HepG2 (cell line): ENCODE measurements around the gene MAN1B1. TPM values are rescaled to one million over a fixed set of nuclear protein-coding genes. Genes with fewer than 3 reads are reported as not detected.
A peak's percentile ranks its signal among the peaks of the same experiment; 100 is the strongest.

Experiments
- AKAP8 ChIP-seq: sonication (generic); formaldehyde crosslinking; IDR thresholded peaks from 2 replicates; pipeline ENCODE4 v1.5.1; 2020; ENCODE audit warnings: mild to moderate bottlenecking, missing genetic modification reagents
- ASH2L ChIP-seq: fragments of 300-600, 200-600 bp; sonication (generic); IDR thresholded peaks from 2 replicates; pipeline ENCODE4 v1.7.0; 2017; ENCODE audit warnings: low read depth, mild to moderate bottlenecking, moderate library complexity, mixed read lengths, low read length; ENCODE audit not compliant: insufficient read length
- DNMT1 ChIP-seq: sonication (generic); formaldehyde crosslinking; IDR thresholded peaks from 2 replicates; pipeline ENCODE4 v1.5.1; 2020; ENCODE audit warnings: mild to moderate bottlenecking, missing genetic modification reagents
- GABPB1 ChIP-seq: IDR thresholded peaks from 2 replicates; pipeline ENCODE4 v1.6.1; 2016; ENCODE audit warnings: mild to moderate bottlenecking, missing genetic modification reagents, moderate library complexity, missing compliant biosample characterization
- GTF2F1 ChIP-seq: fragments of 150-350 bp; IDR thresholded peaks from 2 replicates; pipeline ENCODE4 v1.6.1; 2014; ENCODE audit warnings: low read length
- HNRNPLL ChIP-seq: fragments of 200-400 bp; formaldehyde crosslinking; IDR thresholded peaks from 2 replicates; pipeline ENCODE4 v1.6.1; 2017; ENCODE audit warnings: mild to moderate bottlenecking, low read depth, low read length; ENCODE audit not compliant: poor library complexity, severe bottlenecking
- KDM1A ChIP-seq: IDR thresholded peaks from 2 replicates; pipeline ENCODE4 v1.6.1; 2016; ENCODE audit warnings: missing compliant biosample characterization
- POGZ ChIP-seq: sonication (generic); formaldehyde crosslinking; IDR thresholded peaks from 2 replicates; pipeline ENCODE4 v1.4.0; 2020; ENCODE audit warnings: mild to moderate bottlenecking, missing genetic modification reagents
- SKI ChIP-seq: fragments of 450-650 bp; IDR thresholded peaks from one replicate; pipeline ENCODE4 v1.6.1; 2018; ENCODE audit warnings: mild to moderate bottlenecking; ENCODE audit not compliant: partially characterized antibody
- TBX2 ChIP-seq: sonication (generic); formaldehyde crosslinking; IDR thresholded peaks from 2 replicates; pipeline ENCODE4 v1.5.0; 2020; ENCODE audit warnings: missing genetic modification reagents, mild to moderate bottlenecking, borderline replicate concordance
- ZBTB20 ChIP-seq: sonication (generic); formaldehyde crosslinking; IDR thresholded peaks from 2 replicates; pipeline ENCODE4 v1.8.1; 2023; ENCODE audit warnings: missing genetic modification reagents, low read depth, mild to moderate bottlenecking, borderline replicate concordance
- ZFY ChIP-seq: sonication (generic); formaldehyde crosslinking; IDR thresholded peaks from 2 replicates; pipeline ENCODE4 v1.4.0; 2020; ENCODE audit warnings: missing genetic modification reagents
- ZNF224 ChIP-seq: sonication (generic); formaldehyde crosslinking; IDR thresholded peaks from 2 replicates; pipeline ENCODE4 v1.5.0; 2020; ENCODE audit warnings: mild to moderate bottlenecking, missing genetic modification reagents
- ZNF382 ChIP-seq: sonication (generic); formaldehyde crosslinking; IDR thresholded peaks from 2 replicates; pipeline ENCODE4 v1.5.0; 2020; ENCODE audit warnings: missing genetic modification reagents, mild to moderate bottlenecking, borderline replicate concordance
- ZNF570 ChIP-seq: sonication (generic); formaldehyde crosslinking; IDR thresholded peaks from 2 replicates; pipeline ENCODE4 v1.4.0; 2020; ENCODE audit warnings: mild to moderate bottlenecking, missing genetic modification reagents, borderline replicate concordance
- ZNF781 ChIP-seq: sonication (generic); formaldehyde crosslinking; IDR thresholded peaks from 2 replicates; pipeline ENCODE4 v1.5.1; 2020; ENCODE audit warnings: borderline replicate concordance, mild to moderate bottlenecking, missing genetic modification reagents; ENCODE audit errors: not compliant biosample characterization
- polyA plus RNA-seq, 8 experiments: library from polyadenylated mRNA; depleted of rRNA in 3 of 8; stranded (reverse) in 7 of 8; unstranded in 1 of 8; fragments of >200 nt; fragmentation: Illumina TruSeq in 4 of 8; extraction: Trizol in 4 of 8; gene quantifications; 2 replicates each; pipeline versions ENCODE4 v1.2.1 to v1.2.3, GENCODE V29; 2011 to 2016; ENCODE audit warnings: low read depth in 4 of 8, missing spikeins in 1 of 8, mixed read lengths in 1 of 8; ENCODE audit not compliant: insufficient read depth in 1 of 8
- total RNA-seq, 5 experiments: library from RNA; depleted of rRNA; stranded (reverse); fragments of >200 nt; fragmentation: Illumina TruSeq; extraction: Trizol; gene quantifications; 2 replicates each; pipeline ENCODE4 v1.2.3, GENCODE V29; 2016; ENCODE audit warnings: low read depth in 1 of 5
- TF ChIP-seq, protein P1 (sequence below): fragments of 450-650 bp; IDR thresholded peaks from 2 replicates; pipeline ENCODE4 v1.6.1; 2017
- TF ChIP-seq, protein P2 (sequence below): sonication (generic); formaldehyde crosslinking; IDR thresholded peaks from 2 replicates; pipeline ENCODE4 v1.4.0; 2020; ENCODE audit warnings: missing genetic modification reagents, mild to moderate bottlenecking, borderline replicate concordance
- TF ChIP-seq, protein P3 (sequence below): IDR thresholded peaks from 2 replicates; pipeline ENCODE4 v1.6.1; 2016; ENCODE audit warnings: missing genetic modification reagents, missing compliant biosample characterization
- TF ChIP-seq, protein P4 (sequence below): sonication (generic); formaldehyde crosslinking; IDR thresholded peaks from 2 replicates; pipeline ENCODE4 v1.9.0; 2021; ENCODE audit warnings: missing genetic modification reagents, borderline replicate concordance
- TF ChIP-seq, protein P5 (sequence below): sonication (generic); formaldehyde crosslinking; IDR thresholded peaks from 2 replicates; pipeline ENCODE4 v1.5.1; 2020; ENCODE audit warnings: missing genetic modification reagents, mild to moderate bottlenecking, borderline replicate concordance

Gene MAN1B1
- total and polyA plus RNA-seq, 2 of the 13 experiments (the other 11 are each of a cell fraction or from before 2014, with no cell fraction given) = 48.9 to 59.5 TPM

DNA sequence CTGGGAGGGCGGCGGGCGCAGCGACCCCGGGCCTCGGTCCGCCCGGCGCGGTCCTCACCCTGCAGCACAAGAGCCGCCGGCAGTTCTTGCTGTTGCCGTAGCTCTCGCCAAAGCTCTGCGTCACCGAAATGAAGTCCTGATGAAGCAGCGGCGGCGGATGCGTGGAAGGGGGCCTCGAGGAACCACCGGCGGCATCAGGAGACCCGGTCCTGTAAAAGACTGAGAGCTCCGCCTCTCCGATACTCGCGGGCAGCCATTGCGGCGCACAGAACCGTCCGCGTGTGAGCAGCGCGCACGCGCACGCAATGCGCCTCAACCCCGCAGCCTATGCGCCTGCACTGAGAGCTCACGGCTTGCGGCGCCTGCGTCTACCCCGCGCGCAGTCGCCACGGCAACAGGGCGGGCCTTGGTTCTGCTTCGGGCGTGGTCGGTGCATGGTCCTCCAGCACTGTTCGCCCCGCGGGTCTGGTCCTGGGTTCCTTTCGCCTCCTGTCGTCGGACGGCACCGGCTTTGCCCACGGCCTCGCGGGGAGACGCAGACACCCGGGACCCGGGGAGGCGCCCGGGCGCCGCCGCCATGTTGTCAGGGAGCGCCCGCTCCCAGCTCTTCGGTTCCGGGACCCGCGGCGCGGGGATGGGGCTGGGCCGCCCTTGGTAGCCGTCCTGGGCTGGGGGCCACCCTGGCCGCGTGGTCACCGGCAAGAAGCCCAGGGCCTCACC lies 42.8 kb downstream of the MAN1B1 start (continued):
- TF ChIP-seq AKAP8 (CRISPR knock-in tag) (no peak), ZNF382 (CRISPR knock-in tag) (no peak), SKI (no peak), ZNF224 (CRISPR knock-in tag) (no peak), ZBTB20 (CRISPR knock-in tag) (peak; percentile 56; the same call in 1 of the 2 replicates), ASH2L (no peak), DNMT1 (CRISPR knock-in tag) (no peak), TBX2 (CRISPR knock-in tag) (peak; percentile 58), ZNF781 (peak; percentile 79), GTF2F1 (no peak), ZNF570 (CRISPR knock-in tag) (0 out of 2 replicates have a peak, but pooled peaks have one; percentile 0), ZFY (CRISPR knock-in tag) (peak; percentile 58; the same call in 1 of the 2 replicates), POGZ (CRISPR knock-in tag) (0 out of 2 replicates have a peak, but pooled peaks have one; percentile 19), HNRNPLL (peak; percentile 100), KDM1A (CRISPR knock-in tag) (no peak), GABPB1 (CRISPR knock-in tag) (peak; percentile 78)
- TF ChIP-seq, protein P1, sequence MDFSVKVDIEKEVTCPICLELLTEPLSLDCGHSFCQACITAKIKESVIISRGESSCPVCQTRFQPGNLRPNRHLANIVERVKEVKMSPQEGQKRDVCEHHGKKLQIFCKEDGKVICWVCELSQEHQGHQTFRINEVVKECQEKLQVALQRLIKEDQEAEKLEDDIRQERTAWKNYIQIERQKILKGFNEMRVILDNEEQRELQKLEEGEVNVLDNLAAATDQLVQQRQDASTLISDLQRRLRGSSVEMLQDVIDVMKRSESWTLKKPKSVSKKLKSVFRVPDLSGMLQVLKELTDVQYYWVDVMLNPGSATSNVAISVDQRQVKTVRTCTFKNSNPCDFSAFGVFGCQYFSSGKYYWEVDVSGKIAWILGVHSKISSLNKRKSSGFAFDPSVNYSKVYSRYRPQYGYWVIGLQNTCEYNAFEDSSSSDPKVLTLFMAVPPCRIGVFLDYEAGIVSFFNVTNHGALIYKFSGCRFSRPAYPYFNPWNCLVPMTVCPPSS = no peak
- TF ChIP-seq, protein P2, sequence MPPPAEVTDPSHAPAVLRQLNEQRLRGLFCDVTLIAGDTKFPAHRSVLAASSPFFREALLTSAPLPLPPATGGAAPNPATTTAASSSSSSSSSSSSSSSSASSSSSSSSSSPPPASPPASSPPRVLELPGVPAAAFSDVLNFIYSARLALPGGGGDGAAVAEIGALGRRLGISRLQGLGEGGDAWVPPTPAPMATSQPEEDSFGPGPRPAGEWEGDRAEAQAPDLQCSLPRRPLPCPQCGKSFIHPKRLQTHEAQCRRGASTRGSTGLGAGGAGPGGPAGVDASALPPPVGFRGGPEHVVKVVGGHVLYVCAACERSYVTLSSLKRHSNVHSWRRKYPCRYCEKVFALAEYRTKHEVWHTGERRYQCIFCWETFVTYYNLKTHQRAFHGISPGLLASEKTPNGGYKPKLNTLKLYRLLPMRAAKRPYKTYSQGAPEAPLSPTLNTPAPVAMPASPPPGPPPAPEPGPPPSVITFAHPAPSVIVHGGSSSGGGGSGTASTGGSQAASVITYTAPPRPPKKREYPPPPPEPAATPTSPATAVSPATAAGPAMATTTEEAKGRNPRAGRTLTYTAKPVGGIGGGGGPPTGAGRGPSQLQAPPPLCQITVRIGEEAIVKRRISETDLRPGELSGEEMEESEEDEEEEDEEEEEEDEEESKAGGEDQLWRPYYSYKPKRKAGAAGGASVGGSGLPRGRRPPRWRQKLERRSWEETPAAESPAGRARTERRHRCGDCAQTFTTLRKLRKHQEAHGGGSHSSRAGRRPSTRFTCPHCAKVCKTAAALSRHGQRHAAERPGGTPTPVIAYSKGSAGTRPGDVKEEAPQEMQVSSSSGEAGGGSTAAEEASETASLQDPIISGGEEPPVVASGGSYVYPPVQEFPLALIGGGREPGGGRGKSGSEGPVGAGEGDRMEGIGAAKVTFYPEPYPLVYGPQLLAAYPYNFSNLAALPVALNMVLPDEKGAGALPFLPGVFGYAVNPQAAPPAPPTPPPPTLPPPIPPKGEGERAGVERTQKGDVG = no peak
- TF ChIP-seq, protein P3, sequence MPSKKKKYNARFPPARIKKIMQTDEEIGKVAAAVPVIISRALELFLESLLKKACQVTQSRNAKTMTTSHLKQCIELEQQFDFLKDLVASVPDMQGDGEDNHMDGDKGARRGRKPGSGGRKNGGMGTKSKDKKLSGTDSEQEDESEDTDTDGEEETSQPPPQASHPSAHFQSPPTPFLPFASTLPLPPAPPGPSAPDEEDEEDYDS (CRISPR knock-in tag) = peak; percentile 84; the same call in 1 of the 2 replicates
- TF ChIP-seq, protein P4, sequence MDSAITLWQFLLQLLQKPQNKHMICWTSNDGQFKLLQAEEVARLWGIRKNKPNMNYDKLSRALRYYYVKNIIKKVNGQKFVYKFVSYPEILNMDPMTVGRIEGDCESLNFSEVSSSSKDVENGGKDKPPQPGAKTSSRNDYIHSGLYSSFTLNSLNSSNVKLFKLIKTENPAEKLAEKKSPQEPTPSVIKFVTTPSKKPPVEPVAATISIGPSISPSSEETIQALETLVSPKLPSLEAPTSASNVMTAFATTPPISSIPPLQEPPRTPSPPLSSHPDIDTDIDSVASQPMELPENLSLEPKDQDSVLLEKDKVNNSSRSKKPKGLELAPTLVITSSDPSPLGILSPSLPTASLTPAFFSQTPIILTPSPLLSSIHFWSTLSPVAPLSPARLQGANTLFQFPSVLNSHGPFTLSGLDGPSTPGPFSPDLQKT (CRISPR knock-in tag) = no peak
- TF ChIP-seq, protein P5, sequence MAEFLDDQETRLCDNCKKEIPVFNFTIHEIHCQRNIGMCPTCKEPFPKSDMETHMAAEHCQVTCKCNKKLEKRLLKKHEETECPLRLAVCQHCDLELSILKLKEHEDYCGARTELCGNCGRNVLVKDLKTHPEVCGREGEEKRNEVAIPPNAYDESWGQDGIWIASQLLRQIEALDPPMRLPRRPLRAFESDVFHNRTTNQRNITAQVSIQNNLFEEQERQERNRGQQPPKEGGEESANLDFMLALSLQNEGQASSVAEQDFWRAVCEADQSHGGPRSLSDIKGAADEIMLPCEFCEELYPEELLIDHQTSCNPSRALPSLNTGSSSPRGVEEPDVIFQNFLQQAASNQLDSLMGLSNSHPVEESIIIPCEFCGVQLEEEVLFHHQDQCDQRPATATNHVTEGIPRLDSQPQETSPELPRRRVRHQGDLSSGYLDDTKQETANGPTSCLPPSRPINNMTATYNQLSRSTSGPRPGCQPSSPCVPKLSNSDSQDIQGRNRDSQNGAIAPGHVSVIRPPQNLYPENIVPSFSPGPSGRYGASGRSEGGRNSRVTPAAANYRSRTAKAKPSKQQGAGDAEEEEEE (CRISPR knock-in tag) = peak; percentile 88; the same call in 1 of the 2 replicates
